Measurements from ENCODE around the gene TTLL7. TPM values are rescaled to one million over a fixed set of nuclear protein-coding genes. Genes with fewer than 3 reads are reported as not detected.
A peak's percentile ranks its signal among the peaks of the same experiment; 100 is the strongest.

The TTLL7 gene
- total RNA-seq, 1 experiment from 2014 or later: 3.7 TPM

GRCh38 chr1:83970802-83971201, 28.1 kb downstream of the TTLL7 start:
- peak; percentile 22 for DNase-seq
- H3K36me3 ChIP-seq (replicated peaks; ENCODE audit: control insufficient read depth, insufficient read depth, low read length): no peaks in the 10 kb centered on the region
- no peak overlapping the region for H3K4me3 ChIP-seq (ENCODE audit: insufficient read depth, low read depth, low read length)
- H3K27me3 ChIP-seq (ENCODE audit: control insufficient read depth, insufficient read depth, low read length): no peaks in the 10 kb centered on the region

- Histone ChIP-seq H3K4me3 (ENCODE audit: insufficient read depth, low read depth, low read length) (no peak overlapping the region), H3K27me3 (ENCODE audit: control insufficient read depth, insufficient read depth, low read length) (no peaks in the 10 kb centered on the region), H3K36me3 (replicated peaks; ENCODE audit: control insufficient read depth, insufficient read depth, low read length) (no peaks in the 10 kb centered on the region)
- DNase-seq: no peak
Measured at GRCh38 chr1:83970114-83970513, 28.8 kb downstream of the TTLL7 start.

- Histone ChIP-seq H3K27me3 (ENCODE audit: control insufficient read depth, insufficient read depth, low read length) (no peaks in the 10 kb centered on the region), H3K4me3 (ENCODE audit: insufficient read depth, low read depth, low read length) (no peak overlapping the region), H3K36me3 (replicated peaks; ENCODE audit: control insufficient read depth, insufficient read depth, low read length) (no peaks in the 10 kb centered on the region)
- DNase-seq: no peak
Measured at GRCh38 chr1:83967336-83967735, 31.6 kb downstream of the TTLL7 start.

GRCh38 chr1:83964153-83964552, 34.8 kb downstream of the TTLL7 start:
- Histone ChIP-seq H3K36me3 (replicated peaks; ENCODE audit: control insufficient read depth, insufficient read depth, low read length) (no peaks in the 10 kb centered on the region), H3K4me3 (ENCODE audit: insufficient read depth, low read depth, low read length) (no peak overlapping the region), H3K27me3 (ENCODE audit: control insufficient read depth, insufficient read depth, low read length) (no peaks in the 10 kb centered on the region)
- no peak for DNase-seq

- Histone ChIP-seq H3K27me3 (ENCODE audit: control insufficient read depth, insufficient read depth, low read length) (no peaks in the 10 kb centered on the region), H3K36me3 (replicated peaks; ENCODE audit: control insufficient read depth, insufficient read depth, low read length) (no peaks in the 10 kb centered on the region), H3K4me3 (ENCODE audit: insufficient read depth, low read depth, low read length) (no peak overlapping the region)
- DNase-seq: no peak
Measured at GRCh38 chr1:83961571-83962295, 37.2 kb downstream of the TTLL7 start.

- H3K36me3 ChIP-seq (replicated peaks; ENCODE audit: control insufficient read depth, insufficient read depth, low read length): no peaks in the 10 kb centered on the region
- H3K27me3 ChIP-seq (ENCODE audit: control insufficient read depth, insufficient read depth, low read length): no peaks in the 10 kb centered on the region
- H3K4me3 ChIP-seq (ENCODE audit: insufficient read depth, low read depth, low read length): no peak overlapping the region
- DNase-seq: no peak
Measured at GRCh38 chr1:83960669-83961277, 38.2 kb downstream of the TTLL7 start.

GRCh38 chr1:83959824-83960498, 39.0 kb downstream of the TTLL7 start:
- H3K4me3 ChIP-seq (ENCODE audit: insufficient read depth, low read depth, low read length): no peak overlapping the region
- H3K27me3 ChIP-seq (ENCODE audit: control insufficient read depth, insufficient read depth, low read length): no peaks in the 10 kb centered on the region
- no peak for DNase-seq
- H3K36me3 ChIP-seq (replicated peaks; ENCODE audit: control insufficient read depth, insufficient read depth, low read length): no peaks in the 10 kb centered on the region

- no peaks in the 10 kb centered on the region for H3K36me3 ChIP-seq (replicated peaks; ENCODE audit: control insufficient read depth, insufficient read depth, low read length)
- DNase-seq: no peak
- H3K4me3 ChIP-seq (ENCODE audit: insufficient read depth, low read depth, low read length): no peak overlapping the region
- H3K27me3 ChIP-seq (ENCODE audit: control insufficient read depth, insufficient read depth, low read length): no peaks in the 10 kb centered on the region
Measured at GRCh38 chr1:83958704-83959103, 40.2 kb downstream of the TTLL7 start.

GRCh38 chr1:83954166-83954823, 44.6 kb downstream of the TTLL7 start:
- Histone ChIP-seq H3K36me3 (replicated peaks; ENCODE audit: control insufficient read depth, insufficient read depth, low read length) (no peaks in the 10 kb centered on the region), H3K4me3 (ENCODE audit: insufficient read depth, low read depth, low read length) (no peak overlapping the region), H3K27me3 (ENCODE audit: control insufficient read depth, insufficient read depth, low read length) (no peaks in the 10 kb centered on the region)
- DNase-seq: peak; percentile 13

- Histone ChIP-seq H3K4me3 (ENCODE audit: insufficient read depth, low read depth, low read length) (no peak overlapping the region), H3K36me3 (replicated peaks; ENCODE audit: control insufficient read depth, insufficient read depth, low read length) (no peaks in the 10 kb centered on the region), H3K27me3 (ENCODE audit: control insufficient read depth, insufficient read depth, low read length) (no peaks in the 10 kb centered on the region)
- no peak for DNase-seq
Measured at GRCh38 chr1:83950106-83950661, 48.7 kb downstream of the TTLL7 start.

GRCh38 chr1:83942914-83943313, 56.0 kb downstream of the TTLL7 start:
- DNase-seq: peak; percentile 28
- Histone ChIP-seq H3K4me3 (ENCODE audit: insufficient read depth, low read depth, low read length) (no peak overlapping the region), H3K27me3 (ENCODE audit: control insufficient read depth, insufficient read depth, low read length) (no peaks in the 10 kb centered on the region), H3K36me3 (replicated peaks; ENCODE audit: control insufficient read depth, insufficient read depth, low read length) (no peaks in the 10 kb centered on the region)

GRCh38 chr1:83934550-83934949, 64.4 kb downstream of the TTLL7 start:
- DNase-seq: no peak
- Histone ChIP-seq H3K4me3 (ENCODE audit: insufficient read depth, low read depth, low read length) (no peak overlapping the region), H3K36me3 (replicated peaks; ENCODE audit: control insufficient read depth, insufficient read depth, low read length) (no peaks in the 10 kb centered on the region), H3K27me3 (ENCODE audit: control insufficient read depth, insufficient read depth, low read length) (no peaks in the 10 kb centered on the region)

GRCh38 chr1:83932693-83933092, 66.2 kb downstream of the TTLL7 start:
- DNase-seq: no peak
- Histone ChIP-seq H3K36me3 (replicated peaks; ENCODE audit: control insufficient read depth, insufficient read depth, low read length) (no peaks in the 10 kb centered on the region), H3K4me3 (ENCODE audit: insufficient read depth, low read depth, low read length) (no peak overlapping the region), H3K27me3 (ENCODE audit: control insufficient read depth, insufficient read depth, low read length) (no peaks in the 10 kb centered on the region)

- no peak for DNase-seq
- no peaks in the 10 kb centered on the region for H3K27me3 ChIP-seq (ENCODE audit: control insufficient read depth, insufficient read depth, low read length)
- H3K36me3 ChIP-seq (replicated peaks; ENCODE audit: control insufficient read depth, insufficient read depth, low read length): no peaks in the 10 kb centered on the region
- no peak overlapping the region for H3K4me3 ChIP-seq (ENCODE audit: insufficient read depth, low read depth, low read length)
Measured at GRCh38 chr1:83932281-83932680, 66.7 kb downstream of the TTLL7 start.

Measured in H7 (cell line).